Measurements from ENCODE around the gene DPCD. TPM values are rescaled to one million over a fixed set of nuclear protein-coding genes. Genes with fewer than 3 reads are reported as not detected.
A peak's percentile ranks its signal among the peaks of the same experiment; 100 is the strongest.

The DPCD gene
- total and polyA plus RNA-seq, 2 of the 8 experiments (the other 6 are each of a cell fraction or from before 2014, with no cell fraction given): 21.2 to 31.4 TPM

- TF ChIP-seq, protein P1, sequence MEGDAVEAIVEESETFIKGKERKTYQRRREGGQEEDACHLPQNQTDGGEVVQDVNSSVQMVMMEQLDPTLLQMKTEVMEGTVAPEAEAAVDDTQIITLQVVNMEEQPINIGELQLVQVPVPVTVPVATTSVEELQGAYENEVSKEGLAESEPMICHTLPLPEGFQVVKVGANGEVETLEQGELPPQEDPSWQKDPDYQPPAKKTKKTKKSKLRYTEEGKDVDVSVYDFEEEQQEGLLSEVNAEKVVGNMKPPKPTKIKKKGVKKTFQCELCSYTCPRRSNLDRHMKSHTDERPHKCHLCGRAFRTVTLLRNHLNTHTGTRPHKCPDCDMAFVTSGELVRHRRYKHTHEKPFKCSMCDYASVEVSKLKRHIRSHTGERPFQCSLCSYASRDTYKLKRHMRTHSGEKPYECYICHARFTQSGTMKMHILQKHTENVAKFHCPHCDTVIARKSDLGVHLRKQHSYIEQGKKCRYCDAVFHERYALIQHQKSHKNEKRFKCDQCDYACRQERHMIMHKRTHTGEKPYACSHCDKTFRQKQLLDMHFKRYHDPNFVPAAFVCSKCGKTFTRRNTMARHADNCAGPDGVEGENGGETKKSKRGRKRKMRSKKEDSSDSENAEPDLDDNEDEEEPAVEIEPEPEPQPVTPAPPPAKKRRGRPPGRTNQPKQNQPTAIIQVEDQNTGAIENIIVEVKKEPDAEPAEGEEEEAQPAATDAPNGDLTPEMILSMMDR (IDR thresholded peaks at IDR 0.05; ENCODE audit: control extremely low read depth in 1 of 3, insufficient read depth in 1 of 3, low read depth in 1 of 3, low read length in 3 of 3): peak in 1 of 3 experiments; percentile 3; a peak in 1 of 4 replicates
- TF ChIP-seq RNF2 (IDR thresholded peaks at IDR 0.05; ENCODE audit: borderline replicate concordance, low read depth, low read length, missing control alignments, poor library complexity, severe bottlenecking): no peak
- TF ChIP-seq BRCA1 (IDR thresholded peaks at IDR 0.05; ENCODE audit: low read depth, low read length): no peak
- no peak for TF ChIP-seq SIRT6 (IDR thresholded peaks at IDR 0.05; ENCODE audit: low read length)
- no peak for TF ChIP-seq GABPA (IDR thresholded peaks at IDR 0.05; ENCODE audit: borderline replicate concordance, insufficient read depth, low read length)
- no peak for TF ChIP-seq SRF (IDR thresholded peaks at IDR 0.05; ENCODE audit: low read depth, low read length)
- no peak for TF ChIP-seq KDM4A (IDR thresholded peaks at IDR 0.05; ENCODE audit: low read depth, low read length, severe bottlenecking)
- no peak for TF ChIP-seq RXRA (IDR thresholded peaks at IDR 0.05; ENCODE audit: insufficient read depth, low read depth, low read length)
- no peak for TF ChIP-seq POLR2A (IDR thresholded peaks at IDR 0.05; ENCODE audit: control extremely low read depth in 1 of 2, low read depth in 2 of 2, low read length in 2 of 2)
Measured at GRCh38 chr10:101614663-101615524, 26.8 kb downstream of the DPCD start (continued).

Data from H1 (cell line).